Right atrium auricular region (tissue), 2 donors: ENCODE measurements around the gene OR8G1. TPM values are rescaled to one million over a fixed set of nuclear protein-coding genes. Genes with fewer than 3 reads are reported as not detected.
"Not testable (repeated sequence)": the region's sequence is repeated elsewhere in the genome, so short reads cannot be mapped to it uniquely, and the experiment has no call there.

Experiments
- DNase-seq: peaks from one replicate; pipeline ENCODE4 v3.0.0-alpha.2; 2019; ENCODE audit warnings: low spot score
- H3K27ac ChIP-seq, 2 donors: fragments of 200-600 bp; sonication (generic); 1 replicate in 1 of 2; 2 replicates in 1 of 2; pipeline ENCODE4 v1.5.1; 2016 to 2019
- H3K27me3 ChIP-seq, 2 donors: fragments of 200-600 bp; sonication (generic); one replicate each; pipeline versions ENCODE4 v1.5.1 to v1.6.0; 2017 to 2019
- H3K36me3 ChIP-seq: fragments of 200-600 bp; sonication (generic); one replicate; pipeline ENCODE4 v1.5.1; 2016
- H3K4me1 ChIP-seq, 2 donors: fragments of 200-600 bp; sonication (generic); one replicate each; pipeline versions ENCODE4 v1.5.1 to v1.6.0; 2017 to 2019
- H3K4me3 ChIP-seq, 2 donors: fragments of 200-600 bp; sonication (generic); 1 replicate in 1 of 2; 2 replicates in 1 of 2; pipeline ENCODE4 v1.5.1; 2017 to 2019; ENCODE audit warnings: mild to moderate bottlenecking in 1 of 2, moderate library complexity in 1 of 2
- H3K9me3 ChIP-seq, 2 donors: fragments of 200-600 bp; sonication (generic); one replicate each; pipeline ENCODE4 v1.5.1; 2019
- CTCF ChIP-seq, 2 donors: fragments of 200-600 bp; sonication (generic); IDR thresholded peaks; one replicate each; pipeline ENCODE4 v1.5.1; 2019; ENCODE audit warnings: antibody characterized with exemption in 2 of 2
- total RNA-seq, 2 donors: library from RNA; depleted of rRNA; stranded (reverse); fragments of >200 nt; gene quantifications; one replicate each; pipeline ENCODE4 v1.1.0, GENCODE V29; 2016

OR8G1 gene
- total RNA-seq, 2 donors from 2014 or later, result not detected

DNA sequence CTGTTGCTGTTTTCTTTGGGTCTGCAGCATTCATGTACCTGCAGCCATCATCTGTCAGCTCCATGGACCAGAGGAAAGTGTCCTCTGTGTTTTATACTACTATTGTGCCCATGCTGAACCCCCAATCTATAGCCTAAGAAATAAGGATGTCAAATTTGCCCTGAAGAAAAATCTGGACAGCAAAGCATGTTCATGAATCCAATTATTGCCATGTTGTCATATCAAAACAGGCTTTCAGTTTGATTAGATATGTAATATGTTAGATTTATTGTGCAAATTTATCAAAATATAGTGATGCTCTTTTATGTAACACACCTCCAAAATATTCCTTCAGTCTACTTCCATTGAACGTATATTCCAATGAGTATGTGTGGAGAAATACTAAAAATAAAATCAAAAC, 15.4 kb upstream of the OR8G1 start:
- no peak for TF ChIP-seq CTCF (IDR thresholded peaks at IDR 0.05)
- Histone ChIP-seq H3K36me3 (no peaks in the 10 kb centered on the region), H3K4me3 (no peak overlapping the region), H3K4me1 (no peaks in the 10 kb centered on the region), H3K9me3 (no peaks in the 10 kb centered on the region), H3K27me3 (no peaks in the 10 kb centered on the region), H3K27ac (no peak overlapping the region)
- DNase-seq, result no peak

GRCh38 chr11:124233376-124233775, 7.5 kb upstream of the OR8G1 start:
- no peaks in the 10 kb centered on the region for H3K9me3 ChIP-seq
- no peaks in the 10 kb centered on the region for H3K36me3 ChIP-seq
- no peak for DNase-seq
- H3K27ac ChIP-seq, result no peak overlapping the region
- no peak overlapping the region for H3K4me3 ChIP-seq
- no peaks in the 10 kb centered on the region for H3K27me3 ChIP-seq
- no peak for TF ChIP-seq CTCF (IDR thresholded peaks at IDR 0.05)
- H3K4me1 ChIP-seq, result no peaks in the 10 kb centered on the region

DNA sequence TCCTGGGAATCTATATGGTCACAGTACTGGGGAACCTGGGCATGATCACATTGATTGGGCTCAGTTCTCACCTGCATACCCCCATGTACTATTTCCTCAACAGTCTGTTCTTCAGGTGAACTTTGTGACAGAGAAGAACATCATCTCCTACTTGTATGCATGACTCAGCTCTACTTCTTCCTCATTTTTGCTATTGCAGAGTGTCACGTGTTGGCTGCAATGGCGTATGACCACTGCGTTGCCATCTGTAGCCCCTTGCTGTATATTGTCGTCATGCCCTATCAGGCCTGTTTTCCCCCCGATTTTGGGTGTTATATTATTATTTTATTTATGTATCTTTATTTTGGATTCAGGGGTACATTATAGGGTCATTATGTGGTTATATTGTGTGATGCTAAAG, 2.4 kb upstream of the OR8G1 start:
- H3K36me3 ChIP-seq, result no peaks in the 10 kb centered on the region
- no peak for TF ChIP-seq CTCF (IDR thresholded peaks at IDR 0.05)
- no peaks in the 10 kb centered on the region for H3K27me3 ChIP-seq
- no peaks in the 10 kb centered on the region for H3K4me1 ChIP-seq
- no peak overlapping the region for H3K4me3 ChIP-seq
- H3K9me3 ChIP-seq, result no peaks in the 10 kb centered on the region
- DNase-seq, result no peak
- no peak overlapping the region for H3K27ac ChIP-seq

- H3K9me3 ChIP-seq, H3K27ac ChIP-seq, H3K4me1 ChIP-seq: not testable (repeated sequence)
These were observed 9.0 kb downstream of the OR8G1 start for GRCh38 chr11:124249869-124250268.

DNA sequence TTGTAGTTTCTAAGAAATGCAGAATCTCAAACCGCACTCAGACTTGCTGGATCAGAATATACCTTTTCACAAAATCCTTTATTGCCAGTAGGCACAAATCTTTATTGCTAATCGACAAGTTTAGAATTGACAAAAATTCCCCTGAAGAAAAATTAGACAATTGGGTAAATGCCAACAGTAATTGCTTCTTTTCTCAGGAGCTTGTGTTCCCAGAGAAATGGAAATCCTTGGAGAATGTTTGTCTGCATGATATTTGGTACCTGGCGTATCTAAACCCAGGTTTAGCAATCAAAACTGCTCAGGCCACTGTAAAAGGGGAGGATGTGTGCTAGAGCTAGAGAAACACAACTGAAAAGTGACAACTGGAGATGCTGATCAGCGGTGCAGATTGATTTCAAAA, 15.2 kb downstream of the OR8G1 start, which contains the start of gene OR8G5:
TSS of gene OR8G5 (plus strand) at position 301 of the 400 bp plus-strand sequence. CDS start 8,556 bp downstream, outside the sequence.
- Histone ChIP-seq H3K9me3 (no peaks in the 10 kb centered on the region), H3K27me3 (no peaks in the 10 kb centered on the region), H3K36me3 (no peaks in the 10 kb centered on the region), H3K27ac (no peak within 1 kb of the TSS), H3K4me3 (no peak within 1 kb of the TSS), H3K4me1 (no peaks in the 10 kb centered on the region)
- DNase-seq, result no peak
- TF ChIP-seq CTCF (IDR thresholded peaks at IDR 0.05), result no peak

More at GRCh38 chr11:124249869-124250268, 9.0 kb downstream of the OR8G1 start:
- H3K27me3 ChIP-seq, H3K4me3 ChIP-seq, DNase-seq, H3K36me3 ChIP-seq: not testable (repeated sequence)

- H3K27ac ChIP-seq, H3K27me3 ChIP-seq, H3K4me1 ChIP-seq, DNase-seq, H3K36me3 ChIP-seq, H3K4me3 ChIP-seq, H3K9me3 ChIP-seq: not testable (repeated sequence)
These were observed 24.1 kb downstream of the OR8G1 start for GRCh38 chr11:124265041-124265440.

- H3K27ac ChIP-seq, H3K27me3 ChIP-seq, DNase-seq, H3K36me3 ChIP-seq, H3K4me3 ChIP-seq, H3K9me3 ChIP-seq, H3K4me1 ChIP-seq: not testable (repeated sequence)
These were observed 30.0 kb downstream of the OR8G1 start for GRCh38 chr11:124270886-124271285.
